ENCODE data around the gene MMRN2.

DNA sequence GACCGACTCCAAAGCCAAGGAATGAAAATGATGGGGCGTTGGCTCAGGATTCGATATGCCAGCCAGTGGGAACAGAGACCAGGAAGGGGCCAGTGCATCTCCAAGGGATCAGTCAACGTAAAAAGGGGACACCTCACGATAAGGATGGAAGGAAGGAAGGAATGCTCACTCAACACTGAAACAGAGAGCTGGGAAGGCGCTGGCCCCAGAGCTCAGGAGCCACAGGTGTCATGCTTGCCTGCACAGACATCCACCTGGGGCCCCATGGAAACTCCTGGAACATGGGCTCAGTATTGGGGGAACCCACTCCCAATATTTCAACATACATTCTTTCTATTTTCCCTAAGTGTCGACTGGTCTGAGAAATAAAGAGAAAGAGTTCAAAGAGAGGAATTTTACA is 5.3 kb downstream of the MMRN2 start:
- no peak for TF ChIP-seq ZNF70 (CRISPR knock-in tag; IDR thresholded peaks at IDR 0.05)
- no peak for TF ChIP-seq ZNF565 (CRISPR knock-in tag; conservative IDR thresholded peaks at IDR 0.05; ENCODE audit: low read depth)
- TF ChIP-seq PPARA (CRISPR knock-in tag; IDR thresholded peaks at IDR 0.05; ENCODE audit: borderline replicate concordance), result no peak
- no peak for TF ChIP-seq ARNTL (CRISPR knock-in tag; IDR thresholded peaks at IDR 0.05; ENCODE audit: borderline replicate concordance, low read depth)
- TF ChIP-seq, protein P1, sequence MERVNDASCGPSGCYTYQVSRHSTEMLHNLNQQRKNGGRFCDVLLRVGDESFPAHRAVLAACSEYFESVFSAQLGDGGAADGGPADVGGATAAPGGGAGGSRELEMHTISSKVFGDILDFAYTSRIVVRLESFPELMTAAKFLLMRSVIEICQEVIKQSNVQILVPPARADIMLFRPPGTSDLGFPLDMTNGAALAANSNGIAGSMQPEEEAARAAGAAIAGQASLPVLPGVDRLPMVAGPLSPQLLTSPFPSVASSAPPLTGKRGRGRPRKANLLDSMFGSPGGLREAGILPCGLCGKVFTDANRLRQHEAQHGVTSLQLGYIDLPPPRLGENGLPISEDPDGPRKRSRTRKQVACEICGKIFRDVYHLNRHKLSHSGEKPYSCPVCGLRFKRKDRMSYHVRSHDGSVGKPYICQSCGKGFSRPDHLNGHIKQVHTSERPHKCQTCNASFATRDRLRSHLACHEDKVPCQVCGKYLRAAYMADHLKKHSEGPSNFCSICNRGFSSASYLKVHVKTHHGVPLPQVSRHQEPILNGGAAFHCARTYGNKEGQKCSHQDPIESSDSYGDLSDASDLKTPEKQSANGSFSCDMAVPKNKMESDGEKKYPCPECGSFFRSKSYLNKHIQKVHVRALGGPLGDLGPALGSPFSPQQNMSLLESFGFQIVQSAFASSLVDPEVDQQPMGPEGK (CRISPR knock-in tag; IDR thresholded peaks at IDR 0.05; ENCODE audit: borderline replicate concordance), result no peak
- TF ChIP-seq ZFP3 (CRISPR knock-in tag; IDR thresholded peaks at IDR 0.05), result no peak
- TF ChIP-seq GLIS3 (CRISPR knock-in tag; IDR thresholded peaks at IDR 0.05), result no peak
- TF ChIP-seq RARB (CRISPR knock-in tag; IDR thresholded peaks at IDR 0.05), result no peak
- TF ChIP-seq BACH2 (CRISPR knock-in tag; IDR thresholded peaks at IDR 0.05; ENCODE audit: borderline replicate concordance), result no peak
- no peak for TF ChIP-seq CSDC2 (CRISPR knock-in tag; IDR thresholded peaks at IDR 0.05)
- TF ChIP-seq ZC3H10 (CRISPR knock-in tag; IDR thresholded peaks at IDR 0.05), result no peak

Measured in SK-N-SH treated with all-trans-retinoic acid at 6 μM for 48 hours (cell line).